Stimulated activated CD4-positive, alpha-beta T cell treated with anti-CD3 and anti-CD28 coated beads, Interleukin-2, amount 100 ng/mL, for 24 hours (primary cell): ENCODE measurements around the gene CDH4.
"Not testable (repeated sequence)": the region's sequence is repeated elsewhere in the genome, so short reads cannot be mapped to it uniquely, and the experiment has no call there.

Experiments
- DNase-seq, 2 donors: peaks; one replicate each; pipeline ENCODE4 v3.0.0-alpha.2; 2020

Gene CDH4

DNA sequence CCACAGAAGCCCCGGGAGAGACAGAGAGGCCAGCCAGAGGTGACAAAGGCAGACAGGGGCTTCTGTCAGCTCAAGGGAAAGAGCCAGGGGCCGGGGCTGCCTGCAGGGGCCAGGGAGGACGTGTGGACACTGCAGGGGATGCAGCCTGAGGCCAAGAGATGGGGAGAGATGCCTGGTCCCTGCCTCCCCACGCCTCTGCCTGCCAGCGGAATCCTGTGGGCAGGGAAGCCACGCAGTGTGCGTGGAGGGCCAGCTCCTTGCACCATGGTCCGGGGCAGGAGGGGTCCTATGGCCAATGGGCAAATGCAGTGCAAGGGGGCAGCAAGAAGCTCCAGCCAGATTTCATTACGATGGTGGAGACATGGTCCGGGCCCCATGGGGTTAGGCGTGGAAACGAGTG, 224.9 kb downstream of the CDH4 start:
- DNase-seq: no peak

DNA sequence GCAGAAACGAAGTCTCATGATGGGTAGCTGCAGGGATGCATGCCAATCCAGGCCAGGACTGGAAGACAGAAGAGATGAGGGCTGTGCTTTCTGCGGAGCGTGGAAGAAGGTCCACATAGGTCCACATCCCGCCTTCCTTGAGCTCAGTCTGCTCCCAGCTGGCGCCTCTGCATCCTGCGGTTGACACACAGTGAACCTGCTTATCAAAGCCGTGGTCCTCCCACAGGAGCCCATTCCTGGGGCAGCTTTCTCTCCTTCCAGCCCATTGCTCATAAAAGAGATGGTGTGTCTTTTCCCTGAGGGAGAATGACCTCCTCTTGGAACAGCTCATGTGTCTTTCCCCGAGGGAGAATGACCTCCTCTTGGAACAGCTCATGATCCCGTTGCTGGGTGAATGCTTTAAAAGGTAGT, 225.4 kb downstream of the CDH4 start:
- DNase-seq: no peak

DNA sequence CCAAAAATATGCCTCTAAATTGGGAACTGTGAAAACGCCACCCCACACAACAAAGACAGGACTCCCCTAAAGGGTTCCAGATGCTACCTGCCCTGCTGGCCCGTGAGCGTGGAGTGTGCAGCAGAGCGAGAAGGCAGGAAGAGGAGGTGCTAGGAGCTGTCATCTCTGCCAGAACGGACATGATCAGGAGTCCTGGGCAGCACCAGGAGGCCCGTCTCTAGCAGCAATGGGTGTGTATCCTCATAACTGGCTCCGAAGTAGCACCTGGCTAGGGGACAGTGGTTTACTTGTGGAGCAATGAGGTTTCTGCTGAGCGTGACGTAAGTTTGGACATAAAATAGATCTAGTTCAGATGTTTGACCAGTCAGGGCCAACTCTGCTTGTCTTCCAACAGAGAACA, 226.0 kb downstream of the CDH4 start:
- DNase-seq: no peak

DNA sequence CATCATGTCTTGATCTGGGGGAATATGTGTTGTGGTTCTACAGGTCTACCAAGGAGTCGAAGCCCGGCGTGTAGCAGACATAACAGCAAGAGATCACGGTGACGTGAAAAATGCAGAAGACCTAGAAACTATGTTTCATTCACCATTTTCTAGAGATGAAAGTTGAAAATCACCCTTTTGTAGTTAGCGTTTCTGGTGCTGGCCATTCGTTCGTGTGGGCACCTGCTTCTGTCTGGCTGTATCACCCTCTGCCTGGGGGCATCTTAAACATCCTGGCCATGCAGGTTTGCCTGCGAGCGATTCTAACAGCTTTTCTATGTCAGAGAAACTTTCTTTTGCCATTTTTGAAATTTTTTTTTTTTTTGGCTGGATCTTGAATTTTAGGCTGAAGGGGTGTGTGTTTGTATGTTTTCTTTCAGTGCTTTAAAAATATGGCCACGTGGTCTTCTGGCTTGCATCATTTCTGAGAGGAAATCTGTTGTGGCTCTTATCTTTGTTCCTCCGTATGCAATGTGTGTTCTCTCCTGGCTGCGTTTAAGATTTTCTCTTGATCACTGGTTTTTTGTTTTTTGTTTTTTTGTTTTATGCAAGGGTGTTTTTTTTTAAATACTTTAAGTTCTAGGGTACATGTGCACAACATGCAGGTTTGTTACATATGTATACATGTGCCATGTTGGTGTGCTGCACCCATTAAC, 226.7 kb downstream of the CDH4 start:
- DNase-seq: no peak

DNA sequence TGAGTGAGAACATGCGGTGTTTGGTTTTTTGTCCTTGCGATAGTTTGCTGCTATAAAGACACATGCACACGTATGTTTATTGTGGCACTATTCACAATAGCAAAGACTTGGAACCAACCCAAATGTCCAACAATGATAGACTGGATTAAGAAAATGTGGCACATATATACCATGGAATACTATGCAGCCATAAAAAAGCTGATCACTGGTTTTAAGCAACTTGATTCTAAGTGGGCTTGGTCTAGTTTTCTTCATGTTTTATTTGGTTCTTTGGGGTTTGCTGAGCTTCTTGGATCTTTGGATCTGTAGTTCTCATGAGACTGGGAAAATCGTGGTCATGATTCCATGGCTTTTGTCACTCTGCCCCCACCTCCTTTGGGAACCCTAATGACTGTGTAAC, 227.4 kb downstream of the CDH4 start:
- not testable (repeated sequence) for DNase-seq

DNA sequence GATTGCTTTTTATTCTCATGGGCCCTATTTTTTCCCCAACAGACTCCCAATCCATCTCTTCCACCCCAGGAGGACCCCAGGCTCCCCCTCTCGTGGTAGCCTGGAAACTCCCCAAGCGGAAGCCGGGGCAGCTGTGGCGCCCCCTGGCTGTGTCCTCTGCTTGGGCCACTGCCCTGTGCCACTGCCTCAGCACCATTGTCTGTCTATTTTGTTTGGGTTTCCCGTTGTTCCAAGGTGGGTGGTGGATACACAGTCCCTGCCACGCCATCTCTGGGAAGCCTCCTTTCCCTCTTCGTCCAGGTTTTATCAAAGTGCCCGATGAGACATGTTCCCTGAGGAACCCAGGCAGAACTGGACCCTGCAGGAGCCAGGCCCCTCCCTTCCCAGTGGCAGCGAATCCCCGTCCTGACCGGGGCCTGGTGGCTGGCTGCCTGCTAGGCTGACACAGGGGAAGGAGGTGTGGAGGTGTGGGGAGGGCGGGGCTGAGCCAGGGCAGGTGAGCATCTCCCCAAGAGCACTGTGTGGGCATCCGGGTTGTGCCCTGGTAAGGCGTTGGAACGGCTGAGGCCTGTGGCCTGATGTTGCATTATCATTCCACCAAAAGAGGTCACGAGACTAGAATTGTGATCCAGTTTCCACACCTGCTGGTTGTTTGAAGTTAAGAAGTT, 228.2 kb downstream of the CDH4 start:
- DNase-seq: no peak

DNA sequence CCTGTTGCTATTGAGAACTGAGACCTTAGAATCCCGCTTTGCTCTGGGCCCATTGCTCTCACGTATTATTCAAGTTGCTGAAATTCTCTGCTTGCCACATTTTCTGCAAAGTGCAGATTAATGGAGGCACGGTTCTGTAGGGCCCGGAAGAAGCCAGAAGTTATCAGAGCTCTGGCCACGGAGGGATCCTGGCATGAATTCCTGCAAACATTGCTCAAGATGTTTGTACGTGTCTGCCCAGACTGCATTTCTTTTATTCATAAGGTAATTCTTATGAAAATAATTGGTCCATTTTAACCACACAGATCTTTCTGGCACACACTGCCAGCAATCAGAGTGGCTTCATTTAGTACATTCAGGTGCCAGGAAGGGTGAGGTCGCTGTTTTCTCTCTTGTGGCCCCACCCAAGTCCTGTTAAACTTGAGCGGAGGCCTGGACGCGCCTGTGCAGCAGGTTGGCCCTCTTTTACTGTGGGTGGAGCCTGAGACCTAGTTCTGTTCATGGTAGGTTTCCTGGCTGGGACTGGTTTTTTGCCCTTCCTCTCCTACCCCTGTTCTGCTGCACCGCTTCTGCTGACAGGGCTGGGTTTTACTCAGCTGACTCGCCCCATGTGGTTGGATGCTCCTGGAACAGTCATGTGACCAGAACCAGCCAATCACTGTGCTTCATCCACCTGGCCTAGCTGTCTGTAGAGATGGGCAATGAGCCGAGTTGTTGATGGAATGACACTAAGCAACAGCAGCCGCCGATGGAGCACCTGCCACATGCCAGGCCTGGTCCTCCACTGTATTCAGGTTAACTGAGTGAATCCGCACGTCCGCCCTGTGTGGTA, 230.2 kb downstream of the CDH4 start:
- DNase-seq: no peak

DNA sequence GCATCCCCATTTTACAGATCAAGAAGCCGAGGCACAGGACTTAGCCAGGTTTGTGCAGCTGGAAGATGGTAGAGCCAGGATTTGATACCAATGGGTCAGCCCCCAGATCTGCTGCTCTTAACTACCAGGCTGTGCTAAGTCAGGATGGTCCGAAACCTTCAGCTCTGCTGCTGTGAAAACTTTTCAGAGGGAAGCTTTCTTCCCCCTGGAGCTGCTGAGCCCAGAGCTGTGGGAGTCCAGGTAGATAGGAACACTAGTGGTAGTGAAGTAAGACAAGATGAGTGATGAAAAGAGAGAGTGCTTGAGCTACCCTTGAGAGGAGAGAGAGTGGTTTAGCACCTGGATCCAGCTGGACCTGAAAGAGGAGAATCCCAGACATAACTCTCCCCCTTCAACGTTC, 230.8 kb downstream of the CDH4 start:
- DNase-seq: no peak

DNA sequence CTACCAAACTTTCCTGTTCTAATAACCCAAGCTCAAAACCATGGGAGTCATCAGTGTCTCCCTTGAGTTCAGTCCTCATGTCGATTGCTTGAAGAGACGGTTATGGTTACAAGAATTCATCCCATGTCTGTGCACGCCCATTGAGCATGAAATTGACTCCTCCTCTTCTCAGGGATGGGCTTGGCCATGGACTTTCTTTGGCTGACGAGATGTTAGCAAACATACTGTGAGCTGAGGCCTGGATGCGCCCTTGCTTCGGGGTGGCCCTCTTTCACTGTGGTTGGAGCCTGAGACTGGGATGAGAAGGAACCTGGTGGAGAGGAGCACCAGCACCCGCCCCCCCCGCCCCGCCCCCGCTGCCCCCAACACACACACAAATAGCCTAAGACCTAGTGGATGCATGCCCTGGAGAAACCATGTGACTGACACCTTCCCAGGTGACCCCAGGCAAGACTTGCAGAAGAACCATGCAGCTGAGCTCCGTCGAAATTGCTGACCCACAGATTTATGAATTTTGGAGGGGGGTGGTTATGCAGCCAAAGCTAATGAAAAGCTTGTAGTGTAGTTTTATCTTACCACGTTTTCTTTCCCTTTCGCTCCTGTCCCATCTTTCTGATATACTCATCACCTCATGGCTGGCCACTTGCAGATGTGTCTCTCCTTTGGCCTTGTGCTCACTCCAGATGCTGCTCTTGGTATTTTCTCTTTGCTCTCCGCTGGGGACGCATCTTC, 231.4 kb downstream of the CDH4 start:
- no peak for DNase-seq

DNA sequence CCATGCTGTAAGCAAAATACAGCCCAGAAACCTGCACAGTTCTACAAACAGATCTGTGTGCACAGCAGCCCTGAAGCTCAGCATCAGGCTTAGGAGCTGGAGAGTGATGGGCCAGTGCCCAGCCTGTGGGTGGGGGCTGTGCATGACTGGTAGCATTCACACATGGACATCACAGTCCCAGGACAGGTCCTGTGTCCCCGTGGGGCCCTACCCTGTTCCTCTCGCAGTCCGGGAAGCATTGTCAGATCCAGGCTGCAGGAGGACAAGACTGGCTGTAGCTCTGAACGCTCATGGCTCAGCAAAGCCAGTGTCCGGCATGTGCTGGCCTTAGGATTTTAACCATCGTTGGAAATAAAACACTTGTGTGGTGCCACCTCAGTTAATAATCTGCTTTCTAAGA, 234.1 kb downstream of the CDH4 start:
- DNase-seq: no peak

DNA sequence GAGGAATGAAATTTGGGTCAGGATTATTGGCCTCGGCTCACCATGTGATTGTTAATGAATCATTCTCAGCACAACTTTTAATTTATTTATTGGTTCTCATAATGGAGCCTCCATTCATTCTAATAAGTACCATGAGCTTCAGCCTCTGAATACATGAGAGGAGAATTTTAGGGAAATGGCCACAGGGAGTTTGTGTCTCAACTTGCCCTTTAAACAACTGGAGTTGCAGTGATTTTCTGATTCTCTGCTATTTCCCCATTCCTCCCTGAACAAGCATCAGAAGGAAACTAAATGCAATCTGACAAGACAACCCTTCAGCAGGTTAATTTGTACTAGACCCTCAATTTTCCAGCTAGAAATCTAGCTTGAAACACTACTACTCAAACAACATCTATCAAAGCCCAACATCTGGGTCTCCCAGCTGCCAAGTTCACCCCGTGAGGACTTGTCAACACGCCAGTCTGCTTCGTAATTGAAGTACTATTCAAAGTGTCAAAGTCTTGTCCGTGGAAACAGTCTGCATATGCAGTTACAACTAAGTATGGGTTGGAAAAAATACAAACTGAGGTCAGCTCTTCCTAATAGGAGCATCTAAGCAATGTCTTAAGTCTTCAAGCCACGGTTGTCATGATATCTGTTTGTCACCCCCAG, 235.4 kb downstream of the CDH4 start:
- no peak for DNase-seq

DNA sequence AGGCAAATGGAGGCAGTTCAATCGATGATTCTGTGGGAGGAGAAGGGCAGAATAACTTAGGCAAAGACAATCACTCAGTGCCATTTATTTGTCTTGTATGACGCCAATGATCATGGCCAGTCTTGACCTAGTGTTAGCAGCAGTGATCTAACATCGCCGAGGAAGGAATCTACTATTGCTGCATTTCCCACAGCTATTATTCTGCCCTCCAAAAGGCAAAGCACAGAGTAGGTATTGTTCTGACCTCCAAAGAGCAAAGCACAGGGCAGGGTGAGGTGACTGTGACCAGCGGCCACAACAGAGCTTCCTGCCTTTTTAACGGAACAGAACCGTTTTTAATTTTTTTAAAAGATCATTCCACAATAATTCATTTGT, 235.9 kb downstream of the CDH4 start:
- DNase-seq: no peak

DNA sequence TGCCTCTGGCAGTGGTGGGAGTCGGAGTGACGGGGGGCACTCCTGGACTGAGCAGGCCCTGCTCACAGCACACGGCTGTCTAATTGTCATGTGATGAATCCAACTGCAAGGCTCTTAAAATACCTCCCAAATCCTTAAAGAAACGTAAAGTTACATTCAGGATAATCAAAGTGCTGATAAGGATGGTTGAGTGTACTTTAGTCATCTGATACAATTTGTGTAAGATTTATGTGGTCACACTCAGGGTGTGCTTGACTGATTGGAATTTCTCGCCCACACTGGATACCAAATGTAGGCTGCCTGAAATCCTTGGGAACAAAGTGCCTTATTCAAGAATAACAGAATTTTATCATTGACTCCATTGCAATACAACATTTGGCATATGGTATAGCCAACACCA, 238.7 kb downstream of the CDH4 start:
- no peak for DNase-seq

DNA sequence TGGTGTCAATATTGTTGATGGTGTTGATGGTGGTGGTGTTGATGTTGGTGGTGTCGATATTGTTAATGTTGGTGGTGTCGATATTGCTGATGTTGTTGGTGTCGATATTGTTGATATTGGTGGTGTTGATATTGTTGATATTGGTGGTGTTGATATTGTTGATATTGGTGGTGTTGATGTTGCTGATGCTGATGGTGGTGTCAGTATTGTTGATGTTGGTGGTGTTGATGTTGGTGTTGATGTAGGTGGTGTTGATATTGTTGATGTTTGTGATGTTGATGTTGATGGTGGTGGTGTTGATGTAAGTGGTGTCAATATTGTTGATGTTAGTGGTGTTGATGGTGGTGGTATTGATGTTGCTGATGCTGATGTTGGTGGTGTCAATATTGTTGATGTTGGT, 240.0 kb downstream of the CDH4 start:
- no peak for DNase-seq

DNA sequence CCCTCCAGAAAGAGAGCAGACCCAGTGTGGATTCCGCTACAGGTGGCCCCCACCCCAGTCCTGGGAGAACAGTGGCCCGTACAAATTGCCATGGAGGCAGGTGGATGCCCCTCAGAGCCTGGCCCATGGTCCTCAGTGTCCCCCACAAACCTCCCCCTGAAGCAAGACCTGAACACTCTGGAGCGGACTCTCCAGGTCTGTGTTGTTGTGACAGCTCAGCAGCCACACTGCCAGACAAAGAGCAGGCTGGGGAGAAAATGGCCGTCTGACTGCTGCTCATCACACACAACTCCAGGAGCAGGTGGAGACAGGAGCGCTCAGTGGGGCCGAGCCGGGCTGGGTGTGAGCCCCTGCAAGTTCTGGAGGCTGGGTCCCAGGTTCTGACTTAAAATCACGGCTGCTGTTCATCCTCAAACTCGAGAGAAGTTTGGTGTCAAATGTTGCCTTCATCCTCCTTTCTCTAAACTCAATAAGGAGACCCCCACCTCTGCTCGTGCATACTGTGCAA, 241.8 kb downstream of the CDH4 start:
- no peak for DNase-seq

DNA sequence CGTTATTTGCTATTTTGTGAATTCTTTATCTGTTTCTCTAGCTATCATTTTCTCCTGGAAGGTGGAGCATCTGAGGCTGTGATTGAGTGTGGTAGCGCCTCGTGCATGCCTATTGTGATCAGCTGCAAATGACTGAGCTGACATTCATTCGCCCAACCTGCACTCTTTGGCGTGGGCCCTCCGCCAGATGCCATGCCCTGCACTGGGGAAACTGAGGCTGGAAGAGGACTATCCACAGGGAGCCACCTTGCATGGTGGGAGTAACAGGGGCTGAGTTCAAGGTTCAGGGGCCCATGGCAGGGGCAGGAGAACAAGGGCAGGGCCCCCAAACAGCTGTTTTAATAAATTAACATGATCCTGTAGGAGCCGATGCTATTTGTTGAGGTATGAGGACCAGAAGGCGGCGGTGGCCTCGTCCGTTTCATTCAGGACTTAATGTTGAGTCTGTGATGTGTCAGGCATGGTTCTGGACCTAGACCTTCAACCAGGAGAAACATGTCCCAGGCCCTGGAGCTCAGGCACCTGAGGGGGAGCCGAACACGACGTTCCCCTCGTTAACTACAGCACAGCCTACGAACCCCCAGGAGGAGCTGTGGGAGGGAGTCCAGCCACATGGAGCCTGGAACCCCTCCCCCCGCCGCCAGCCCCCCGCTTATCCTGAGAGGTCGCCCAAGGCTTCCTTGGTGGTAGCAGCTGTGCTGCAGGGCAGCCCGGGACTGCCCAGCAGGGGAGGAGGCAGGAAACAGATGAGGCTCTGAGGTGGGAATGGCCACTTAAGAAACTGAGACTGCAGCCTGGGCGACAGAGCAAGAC, 242.9 kb downstream of the CDH4 start:
- DNase-seq: no peak

DNA sequence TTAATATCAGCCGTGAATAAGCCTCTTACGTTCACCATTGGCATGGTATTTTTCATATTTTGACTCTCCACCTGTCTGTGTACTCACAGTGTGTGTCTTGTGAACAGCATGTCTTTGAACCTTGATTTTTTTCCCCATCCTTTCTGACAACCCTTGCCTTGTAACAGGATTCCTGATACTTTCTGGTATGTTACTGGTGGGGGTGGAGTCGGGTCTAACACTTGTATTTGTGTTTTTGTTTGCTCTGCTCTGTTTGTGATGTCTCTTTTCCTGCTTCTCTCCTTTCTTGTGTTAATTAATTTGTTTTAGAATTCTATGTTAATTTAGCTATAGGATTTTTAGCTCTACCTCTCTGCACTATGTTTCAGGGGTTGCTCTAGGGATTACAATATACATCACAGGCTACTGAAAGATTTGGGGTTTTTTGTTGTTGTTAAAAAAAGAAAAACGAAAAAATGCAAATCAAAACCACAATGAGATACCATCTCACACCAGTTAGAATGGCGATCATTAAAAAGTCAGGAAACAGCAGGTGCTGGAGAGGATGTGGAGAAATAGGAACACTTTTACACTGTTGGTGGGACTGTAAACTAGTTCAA, 245.1 kb downstream of the CDH4 start:
- no peak for DNase-seq

DNA sequence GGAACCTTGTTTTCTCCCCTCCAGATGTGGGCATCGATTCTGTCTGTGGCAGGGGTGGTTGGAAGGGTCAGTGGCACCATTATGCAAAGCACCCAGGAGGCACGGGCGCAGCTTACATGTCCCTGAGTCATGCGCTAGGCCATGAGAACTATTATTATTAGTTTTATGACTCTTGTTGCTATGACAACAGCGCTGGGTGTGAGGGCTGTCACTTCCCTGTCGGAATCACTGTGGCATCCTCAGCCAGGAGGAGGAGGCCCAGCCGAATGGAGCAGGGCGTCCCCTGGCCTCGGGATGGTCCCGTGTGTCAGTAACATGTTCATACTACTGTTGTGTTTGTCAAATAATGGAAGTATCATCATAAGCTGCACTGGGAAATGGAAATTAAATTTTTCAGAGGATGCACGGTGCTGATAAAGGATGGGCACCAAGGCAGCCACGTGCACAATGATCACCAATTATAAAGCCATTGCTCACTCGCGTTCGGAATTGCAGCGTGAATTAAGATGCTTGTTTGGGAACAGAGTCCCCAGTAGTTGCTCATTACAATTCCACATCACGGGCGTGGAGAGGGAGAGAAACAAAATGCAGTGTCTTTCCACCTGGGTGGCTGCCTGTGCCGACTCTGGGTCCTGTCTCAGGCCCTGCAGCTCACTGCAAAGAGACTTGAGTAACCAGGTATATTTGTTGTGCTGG, 247.9 kb downstream of the CDH4 start:
- no peak for DNase-seq

DNA sequence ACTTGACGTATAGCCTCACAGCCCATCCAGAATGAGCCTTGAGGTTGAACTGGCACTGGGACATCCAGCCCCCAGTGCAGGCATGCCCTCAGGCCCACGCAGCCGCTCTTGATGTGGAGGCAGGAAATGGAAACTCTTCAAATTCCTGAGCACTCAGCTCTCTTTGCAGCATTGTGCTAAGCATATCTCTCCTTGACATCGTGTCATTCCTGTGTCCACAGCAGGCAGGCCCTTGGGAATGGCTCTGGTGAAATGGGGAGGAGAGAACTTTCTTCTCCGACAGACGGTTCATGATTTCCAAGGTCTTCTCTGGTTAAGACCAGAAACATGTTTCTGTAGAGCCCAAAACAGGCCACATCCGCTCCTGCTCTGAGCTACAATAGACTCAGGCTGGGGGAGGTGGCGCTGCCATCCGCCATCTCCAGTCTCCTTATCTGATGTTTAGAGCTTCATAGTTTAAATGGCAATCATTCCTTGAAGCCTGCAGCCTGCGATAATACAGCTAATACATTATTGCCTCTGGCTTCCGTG, 248.8 kb downstream of the CDH4 start:
- DNase-seq: peak in 1 of 2 donors; percentile 20

DNA sequence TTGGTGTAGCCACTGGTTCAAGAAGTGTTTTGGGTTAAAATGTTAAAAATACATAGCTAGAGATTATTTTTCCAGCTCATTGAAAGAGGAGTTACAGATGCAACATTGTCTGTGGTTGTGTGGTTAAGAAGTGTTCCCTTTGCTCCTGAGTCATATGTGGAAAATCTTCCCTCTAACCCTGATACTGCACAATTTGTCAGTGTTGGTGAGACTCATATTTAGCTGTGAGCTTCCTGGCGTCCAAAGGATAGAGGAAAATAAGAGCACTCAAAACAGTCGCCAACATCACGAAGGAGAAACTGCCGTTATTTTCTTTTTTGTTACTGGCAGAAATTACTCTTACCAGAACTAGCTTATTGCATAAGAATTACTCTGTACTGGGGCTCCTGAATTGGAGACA, 250.4 kb downstream of the CDH4 start:
- DNase-seq: no peak
